Liver (tissue), 3 donors: ENCODE measurements around the gene MAPK7.

Source experiments
- CTCF ChIP-seq: fragments of 150-350 bp; IDR thresholded peaks from 2 replicates; pipeline ENCODE4 v1.5.1; 2017; ENCODE audit warnings: improper control_type of control experiment, low read depth, low read length; ENCODE audit not compliant: missing input control
- EGR1 ChIP-seq, 2 donors: IDR thresholded peaks; 2 replicates each; pipeline ENCODE4 v1.6.1; 2016 to 2018; ENCODE audit warnings: antibody characterized with exemption in 2 of 2, low read depth in 2 of 2
- FOXA1 ChIP-seq: IDR thresholded peaks from 2 replicates; pipeline ENCODE4 v1.6.1; 2016; ENCODE audit warnings: antibody characterized with exemption
- GABPA ChIP-seq, 2 donors: IDR thresholded peaks in 1 of 2; conservative IDR thresholded peaks in 1 of 2; 2 replicates each; pipeline ENCODE4 v1.6.1; 2016; ENCODE audit warnings: antibody characterized with exemption in 2 of 2, mild to moderate bottlenecking in 1 of 2, moderate library complexity in 1 of 2
- HNF4A ChIP-seq, 2 donors: conservative IDR thresholded peaks; 2 replicates each; pipeline ENCODE4 v1.6.1; 2016; ENCODE audit warnings: antibody characterized with exemption in 2 of 2, mild to moderate bottlenecking in 2 of 2
- JUND ChIP-seq, 2 donors: IDR thresholded peaks; 2 replicates each; pipeline ENCODE4 v1.6.1; 2016; ENCODE audit warnings: antibody characterized with exemption in 2 of 2
- RAD21 ChIP-seq, 2 donors: IDR thresholded peaks; 2 replicates each; pipeline ENCODE4 v1.6.1; 2016; ENCODE audit warnings: antibody characterized with exemption in 2 of 2, mild to moderate bottlenecking in 2 of 2
- REST ChIP-seq: IDR thresholded peaks from 2 replicates; pipeline ENCODE4 v1.6.1; 2016; ENCODE audit warnings: antibody characterized with exemption, mild to moderate bottlenecking
- TAF1 ChIP-seq: conservative IDR thresholded peaks from 2 replicates; pipeline ENCODE4 v1.6.1; 2016; ENCODE audit warnings: antibody characterized with exemption, mild to moderate bottlenecking
- YY1 ChIP-seq: IDR thresholded peaks from 2 replicates; pipeline ENCODE4 v1.6.1; 2016; ENCODE audit warnings: antibody characterized with exemption, mild to moderate bottlenecking
- ZBTB33 ChIP-seq: IDR thresholded peaks from 2 replicates; pipeline ENCODE4 v1.6.1; 2016; ENCODE audit warnings: antibody characterized with exemption
- donor health status: healthy.
- donor health status: healthy.

GRCh38 chr17:19362277-19363113 lies 15.8 kb upstream of the MAPK7 start, which contains the start of gene B9D1:
- peak; percentile 98 for TF ChIP-seq CTCF
- TF ChIP-seq GABPA (IDR thresholded peaks at IDR 0.05 in 1 of 2, conservative IDR thresholded peaks at IDR 0.05 in 1 of 2): no peak
- TF ChIP-seq RAD21 (IDR thresholded peaks at IDR 0.05): peak; percentile 99 to 100
- TF ChIP-seq ZBTB33: no peak
- peak; percentile 53 for TF ChIP-seq YY1
- TF ChIP-seq FOXA1: peak; percentile 14
- TF ChIP-seq HNF4A (conservative IDR thresholded peaks at IDR 0.05): peak in 1 of 2 donors; percentile 30
- TF ChIP-seq TAF1: no peak
- no peak for TF ChIP-seq REST
- no peak for TF ChIP-seq JUND (IDR thresholded peaks at IDR 0.05)
- no peak for TF ChIP-seq EGR1 (IDR thresholded peaks at IDR 0.05; ENCODE audit: low read depth in 2 of 2)
